Measurements from ENCODE around the gene SAPCD1. TPM values are rescaled to one million over a fixed set of nuclear protein-coding genes. Genes with fewer than 3 reads are reported as not detected.

The SAPCD1 gene
- total and polyA plus RNA-seq, 2 donors (not counting 3 experiments of a cell fraction or from before 2014, with no cell fraction given), result 1.6 to 11.7 TPM

GRCh38 chr6:31794294-31794865, 31.9 kb downstream of the SAPCD1 start:
- Histone ChIP-seq H3K36me3 (ENCODE audit: control insufficient read depth in 2 of 2, extremely low read depth in 1 of 2, insufficient read depth in 2 of 2, low read length in 2 of 2) (peaks cover 0 to 5% of the 10 kb centered on the region in 2 experiments), H3K9me1 (replicated peaks; ENCODE audit: control insufficient read depth, extremely low read depth, insufficient read depth, low read length) (no peaks in the 10 kb centered on the region), H3K79me2 (ENCODE audit: control insufficient read depth, insufficient read depth, low read length) (peaks cover 20% of the 10 kb centered on the region), H3K9me3 (replicated peaks; ENCODE audit: control insufficient read depth, insufficient read depth, low read length) (no peaks in the 10 kb centered on the region), H3K27ac (ENCODE audit: insufficient read depth, low read depth, low read length) (peak overlapping the region; percentile 89), H3K9ac (replicated peaks; ENCODE audit: extremely low read depth, insufficient read depth, low read length) (peak overlapping the region; percentile 95), H3K4me1 (ENCODE audit: control insufficient read depth, extremely low read depth, insufficient read depth, low read length) (peaks cover 15% of the 10 kb centered on the region), H3K4me3 (replicated peaks in 1 of 3; ENCODE audit: insufficient read depth in 1 of 3, low read depth in 1 of 3, low read length in 3 of 3) (peak overlapping the region; percentile 49 to 71 (median 67)), H4K20me1 (replicated peaks; ENCODE audit: control insufficient read depth, extremely low read depth, insufficient read depth, low read length) (no peaks in the 10 kb centered on the region), H3K27me3 (ENCODE audit: control insufficient read depth in 2 of 2, insufficient read depth in 2 of 2, low read length in 2 of 2) (no peaks in the 10 kb centered on the region), H2AFZ (ENCODE audit: low read depth, low read length) (no peak overlapping the region), H3K4me2 (ENCODE audit: insufficient read depth, low read length) (peak overlapping the region; percentile 82)
- no TSS peak for BruUV-seq (replicated peaks)
- ChIA-PET POLR2A (interaction anchor here (0.7 kb wide), 1 partner anchor 33 kb away, joined by 7 read pairs; the partner anchor contains the start of gene HSPA1B), CTCF (interaction anchor here (0.6 to 3.0 kb wide), 5 partner anchors 12 to 36 kb away, joined by 3 to 28 read pairs (median 10); partner anchors contain the start of genes HSPA1B and LSM2)
- TF ChIP-seq CTCF (IDR thresholded peaks at IDR 0.05; ENCODE audit: extremely low read depth in 1 of 2, insufficient read depth in 1 of 2, low read depth in 1 of 2, low read length in 2 of 2) (no peak), FOS (IDR thresholded peaks at IDR 0.05; ENCODE audit: borderline replicate concordance, insufficient read depth, low read length) (no peak), POLR2AphosphoS5 (IDR thresholded peaks at IDR 0.05; ENCODE audit: insufficient read depth, low read depth, low read length) (no peak)
- peak; percentile 75 for FAIRE-seq
- dilution Hi-C loops (cut with MboI; ENCODE audit: extremely low pct_ligation_motif_present, low sequenced_read_pairs) (no loop called here), intact Hi-C loops (cut with micrococcal nuclease) (loop anchor here (2.0 kb wide), 3 partner anchors 20 to 56 kb away; partner anchors contain the start of genes HSPA1A and HSPA1L)
- peak; percentile 35 for DNase-seq (ENCODE audit: low read depth, low spot score)

Measured in endothelial cell of umbilical vein (primary cell).